Measurements from ENCODE around the gene TMEM231. TPM values are rescaled to one million over a fixed set of nuclear protein-coding genes. Genes with fewer than 3 reads are reported as not detected.
A peak's percentile ranks its signal among the peaks of the same experiment; 100 is the strongest.

The TMEM231 gene
- total RNA-seq, 2 donors from 2014 or later, result 2.6 to 7.6 TPM

DNA sequence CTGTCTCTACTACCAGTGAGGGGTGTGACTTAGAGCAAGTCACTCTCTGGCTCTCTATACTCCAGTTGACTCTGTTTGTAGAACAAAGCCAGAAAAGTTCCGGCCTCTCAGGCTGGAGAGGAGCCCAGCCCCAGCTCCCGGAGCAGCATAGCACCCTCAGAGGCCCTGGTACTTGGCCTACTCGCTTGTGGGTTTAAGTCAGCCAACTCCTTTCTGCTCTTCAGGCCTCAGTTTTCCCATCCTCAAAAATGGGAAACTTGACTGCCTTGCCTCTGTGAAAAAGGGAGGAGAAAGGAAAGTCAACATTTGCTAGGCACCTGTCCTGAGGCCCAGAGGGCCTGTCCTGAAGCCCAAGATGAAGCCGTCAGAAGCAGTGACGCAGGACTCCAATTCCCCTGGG lies 61.9 kb downstream of the TMEM231 start:
- no peak overlapping the region for H3K27ac ChIP-seq
- peaks cover 0 to 3% of the 10 kb centered on the region in 2 donors for H3K27me3 ChIP-seq
- peaks cover 31% of the 10 kb centered on the region for H3K4me1 ChIP-seq
- DNase-seq, result no peak
- no peaks in the 10 kb centered on the region for H3K9me3 ChIP-seq
- intact Hi-C loops (cut with DNase I), result no loop called here
- 80 to 89% methylated on average over 4 to 5 of the region's 5 CpGs for WGBS, 2 donors
- no peak for ATAC-seq
- no peak overlapping the region for H3K4me3 ChIP-seq
- no peaks in the 10 kb centered on the region for H3K36me3 ChIP-seq (replicated peaks in 1 of 2; ENCODE audit: insufficient read depth in 1 of 2, low read depth in 2 of 2)
- TF ChIP-seq, protein P1, sequence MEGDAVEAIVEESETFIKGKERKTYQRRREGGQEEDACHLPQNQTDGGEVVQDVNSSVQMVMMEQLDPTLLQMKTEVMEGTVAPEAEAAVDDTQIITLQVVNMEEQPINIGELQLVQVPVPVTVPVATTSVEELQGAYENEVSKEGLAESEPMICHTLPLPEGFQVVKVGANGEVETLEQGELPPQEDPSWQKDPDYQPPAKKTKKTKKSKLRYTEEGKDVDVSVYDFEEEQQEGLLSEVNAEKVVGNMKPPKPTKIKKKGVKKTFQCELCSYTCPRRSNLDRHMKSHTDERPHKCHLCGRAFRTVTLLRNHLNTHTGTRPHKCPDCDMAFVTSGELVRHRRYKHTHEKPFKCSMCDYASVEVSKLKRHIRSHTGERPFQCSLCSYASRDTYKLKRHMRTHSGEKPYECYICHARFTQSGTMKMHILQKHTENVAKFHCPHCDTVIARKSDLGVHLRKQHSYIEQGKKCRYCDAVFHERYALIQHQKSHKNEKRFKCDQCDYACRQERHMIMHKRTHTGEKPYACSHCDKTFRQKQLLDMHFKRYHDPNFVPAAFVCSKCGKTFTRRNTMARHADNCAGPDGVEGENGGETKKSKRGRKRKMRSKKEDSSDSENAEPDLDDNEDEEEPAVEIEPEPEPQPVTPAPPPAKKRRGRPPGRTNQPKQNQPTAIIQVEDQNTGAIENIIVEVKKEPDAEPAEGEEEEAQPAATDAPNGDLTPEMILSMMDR (IDR thresholded peaks at IDR 0.05), result no peak
- TF ChIP-seq POLR2A (IDR thresholded peaks at IDR 0.05), result no peak

DNA sequence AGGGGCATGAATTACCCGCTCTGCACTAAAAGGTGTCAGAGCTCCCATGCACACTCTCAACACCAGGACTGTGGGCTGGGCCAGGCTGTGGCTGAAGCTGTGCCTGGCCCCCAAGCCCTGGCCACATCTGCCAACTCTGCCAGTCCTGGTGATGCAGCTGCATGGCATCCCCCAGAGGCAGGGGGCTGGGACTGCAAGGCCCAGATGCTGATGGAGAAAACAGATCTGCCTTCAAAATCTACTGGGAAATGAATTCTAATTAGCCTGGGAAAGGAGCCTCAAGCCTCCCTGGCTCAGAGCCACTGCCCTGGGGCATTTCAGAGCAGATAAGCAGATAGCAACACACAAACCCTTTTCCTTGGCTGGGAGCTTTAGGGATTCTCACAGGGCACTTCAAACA lies 64.2 kb downstream of the TMEM231 start:
- peaks cover 0 to 3% of the 10 kb centered on the region in 2 donors for H3K27me3 ChIP-seq
- ATAC-seq, result no peak
- H3K36me3 ChIP-seq (replicated peaks in 1 of 2; ENCODE audit: insufficient read depth in 1 of 2, low read depth in 2 of 2), result no peaks in the 10 kb centered on the region
- TF ChIP-seq, protein P1 (IDR thresholded peaks at IDR 0.05), result no peak
- TF ChIP-seq POLR2A (IDR thresholded peaks at IDR 0.05), result no peak
- DNase-seq, result peak in 1 of 4 donors; percentile 38
- H3K9me3 ChIP-seq, result no peaks in the 10 kb centered on the region
- peaks cover 13% of the 10 kb centered on the region for H3K4me1 ChIP-seq
- intact Hi-C loops (cut with DNase I), result no loop called here
- H3K27ac ChIP-seq, result no peak overlapping the region
- H3K4me3 ChIP-seq, result no peak overlapping the region
- 63 to 67% methylated on average over 1 of the region's 1 CpG for WGBS, 2 donors

DNA sequence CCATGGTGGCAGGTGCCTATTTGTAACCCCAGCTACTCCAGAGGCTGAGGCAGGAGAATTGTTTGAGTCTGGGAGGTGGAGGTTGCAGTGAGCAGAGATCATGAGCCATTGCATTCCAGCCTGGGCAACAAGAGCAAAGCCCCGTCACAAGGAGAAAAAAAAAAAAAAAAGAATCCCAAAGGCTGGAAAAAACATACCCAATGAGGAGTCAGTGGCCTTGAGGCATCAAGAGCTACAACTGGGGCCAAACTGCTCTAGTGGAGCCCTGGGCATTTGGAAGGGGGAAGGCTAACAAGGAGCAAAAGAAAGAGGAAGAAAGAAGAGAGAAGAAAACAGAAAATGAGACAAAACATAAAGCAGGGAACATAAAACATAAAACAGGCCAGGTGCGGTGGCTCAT lies 67.7 kb downstream of the TMEM231 start:
- Histone ChIP-seq H3K9me3 (no peaks in the 10 kb centered on the region), H3K27me3 (no peaks in the 10 kb centered on the region), H3K4me3 (no peak overlapping the region), H3K4me1 (no peaks in the 10 kb centered on the region), H3K36me3 (replicated peaks in 1 of 2; ENCODE audit: insufficient read depth in 1 of 2, low read depth in 2 of 2) (no peaks in the 10 kb centered on the region), H3K27ac (no peak overlapping the region)
- DNase-seq (no peak), ATAC-seq (no peak)
- TF ChIP-seq, protein P1 (IDR thresholded peaks at IDR 0.05), result no peak
- no peak for TF ChIP-seq POLR2A (IDR thresholded peaks at IDR 0.05)
- intact Hi-C loops (cut with DNase I), result no loop called here
- 88 to 93% methylated on average over 2 of the region's 2 CpGs for WGBS, 2 donors

Other genes starting within 250 kb of the TMEM231 start
- gene CFDP1, start 122.7 kb downstream of the TMEM231 start, total RNA-seq, result 10 to 100 TPM; 34.0 to 65.3 TPM
- gene TMEM170A, start 91.6 kb downstream of the TMEM231 start, total RNA-seq, result 10 to 100 TPM; 17.1 TPM
- gene CHST6, start 60.8 kb downstream of the TMEM231 start, total RNA-seq, result under 1 TPM in 1 of 2 donors, not detected in 1; under 0.01 TPM
- not detected for gene CHST5, start 20.1 kb downstream of the TMEM231 start, total RNA-seq
- gene GABARAPL2, start 10.1 kb upstream of the TMEM231 start, total RNA-seq, result 10 to 100 TPM; 35.9 to 66.2 TPM
- 10 to 100 TPM; 12.9 to 14.8 TPM for gene ADAT1, start 67.0 kb upstream of the TMEM231 start, total RNA-seq
- gene KARS1, start 91.4 kb upstream of the TMEM231 start, total RNA-seq, result 10 to 100 TPM; 49.8 TPM
- gene TERF2IP, start 91.5 kb upstream of the TMEM231 start, total RNA-seq, result 10 to 100 TPM; 37.6 to 77.1 TPM
- gene CPHXL2, start 120.8 kb upstream of the TMEM231 start, total RNA-seq, result not detected
- not detected for gene DUXB, start 145.2 kb upstream of the TMEM231 start, total RNA-seq
- not detected for gene CPHXL, start 170.2 kb upstream of the TMEM231 start, total RNA-seq